Right ventricle myocardium inferior (tissue), 1 donor: ENCODE results near the gene OR13D1. TPM values are rescaled to one million over a fixed set of nuclear protein-coding genes. Genes with fewer than 3 reads are reported as not detected.
A peak's percentile ranks its signal among the peaks of the same experiment; 100 is the strongest.
"Not testable (repeated sequence)": the region's sequence is repeated elsewhere in the genome, so short reads cannot be mapped to it uniquely, and the experiment has no call there.

ENCODE experiments used
- ATAC-seq: fragments of 200-7000 bp; cut with Tn5 transposase; one replicate; pipeline ENCODE4 v1.9.1; 2020; ENCODE audit warnings: mild to moderate bottlenecking, moderate library complexity
- DNase-seq: peaks from one replicate; pipeline ENCODE4 v3.0.0; 2021; ENCODE audit errors: missing footprints
- intact Hi-C: fragments of 100-400 bp; cut with DNase I; formaldehyde crosslinking; loops from one replicate; pipeline ENCODE4 v1.11.0; 2022
- long read RNA-seq: library from polyadenylated mRNA; unstranded; transcript quantifications from one replicate; pipeline ENCODE4 v2.0.0, GENCODE V29; 2021
- total RNA-seq: library from RNA; stranded (reverse); fragmentation: NEBNext Ultra II Directional; extraction: Animal tissue kit (Norgen Biotek cat#: 25700); gene quantifications from one replicate; pipeline ENCODE4 v1.2.1, GENCODE V29; 2021
- donor health status: DM: no; HTN: yes; CAD: no; lungs with severe emphysema.

OR13D1 gene, protein sequence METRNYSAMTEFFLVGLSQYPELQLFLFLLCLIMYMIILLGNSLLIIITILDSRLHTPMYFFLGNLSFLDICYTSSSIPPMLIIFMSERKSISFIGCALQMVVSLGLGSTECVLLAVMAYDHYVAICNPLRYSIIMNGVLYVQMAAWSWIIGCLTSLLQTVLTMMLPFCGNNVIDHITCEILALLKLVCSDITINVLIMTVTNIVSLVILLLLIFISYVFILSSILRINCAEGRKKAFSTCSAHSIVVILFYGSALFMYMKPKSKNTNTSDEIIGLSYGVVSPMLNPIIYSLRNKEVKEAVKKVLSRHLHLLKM
- total RNA-seq: not detected
- long read RNA-seq: 0 reads

DNA sequence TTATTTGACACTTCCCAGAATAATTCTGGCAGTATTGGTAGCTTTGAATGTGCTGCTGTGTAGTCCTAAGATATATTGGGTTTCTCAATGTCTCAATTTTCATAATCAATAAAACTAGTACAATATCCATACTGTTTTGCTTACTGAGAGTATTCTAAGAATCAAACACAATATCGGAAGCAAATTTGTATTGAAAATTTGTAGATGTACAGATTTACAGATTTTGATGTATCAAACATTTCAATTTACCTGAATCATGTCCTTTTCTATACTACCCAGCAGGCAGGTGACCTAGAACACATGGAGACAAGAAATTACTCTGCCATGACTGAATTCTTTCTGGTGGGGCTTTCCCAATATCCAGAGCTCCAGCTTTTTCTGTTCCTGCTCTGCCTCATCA, at the start of gene OR13D1:
OR13D1 (plus strand) TSS at position 301 of the 400 bp plus-strand sequence; CDS start at position 301, 0 bp downstream.
- intact Hi-C loops: no loop called here
- no peak for DNase-seq
- ATAC-seq: no peak

DNA sequence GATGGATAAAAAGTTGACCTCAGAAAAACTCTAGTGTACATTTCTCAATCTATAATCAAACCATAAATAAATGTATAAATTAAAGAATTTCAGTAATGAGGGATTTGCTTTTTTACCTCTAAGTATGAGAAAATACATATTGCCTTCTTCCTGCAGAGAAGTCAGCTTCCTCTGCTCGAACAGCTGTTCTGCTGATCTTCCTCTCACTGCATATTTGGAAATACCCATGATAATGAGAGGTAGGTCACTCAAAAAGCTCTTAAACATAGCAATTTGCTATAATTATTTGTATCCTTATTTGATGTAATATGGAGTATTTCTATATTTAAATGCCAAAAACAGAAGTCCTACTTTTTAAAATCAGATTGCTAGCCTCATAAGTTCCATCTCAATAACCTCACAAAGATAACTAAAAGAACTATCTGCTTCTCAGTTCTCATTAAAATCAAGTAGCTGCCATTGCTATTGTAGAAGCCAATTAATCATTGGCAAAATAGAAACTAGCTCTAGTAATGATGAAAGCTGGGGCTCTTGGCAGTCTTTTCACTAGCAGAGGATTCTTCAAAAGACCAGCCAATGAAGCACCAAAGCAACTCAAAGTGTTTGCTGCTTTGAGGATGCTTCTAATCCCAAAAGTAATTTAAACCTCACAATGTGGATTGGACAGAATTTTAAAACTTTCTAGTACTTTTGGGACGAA, 35.7 kb upstream of the OR13D1 start:
- DNase-seq (no peak), ATAC-seq (no peak)
- intact Hi-C loops: no loop called here

DNA sequence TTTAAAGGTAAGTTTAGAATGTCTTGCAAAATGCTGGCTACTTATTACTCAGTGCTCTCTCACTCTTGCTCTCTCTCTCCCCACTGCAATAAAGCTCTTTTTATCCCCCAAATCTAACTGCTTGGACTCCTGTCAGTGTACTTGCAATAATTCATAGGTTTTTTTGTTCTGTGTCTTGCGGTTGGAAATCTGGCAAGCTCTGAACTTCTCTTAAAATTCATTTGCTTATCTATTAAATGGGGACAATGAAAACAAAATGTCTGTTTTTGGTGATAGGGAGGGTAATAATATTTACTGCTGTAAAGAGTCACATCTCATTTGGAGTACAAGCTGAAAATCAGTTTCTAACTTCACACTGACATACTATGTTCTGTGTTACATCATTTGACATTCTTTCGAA, 18.7 kb upstream of the OR13D1 start:
- intact Hi-C loops: no loop called here
- no peak for DNase-seq
- ATAC-seq: no peak

DNA sequence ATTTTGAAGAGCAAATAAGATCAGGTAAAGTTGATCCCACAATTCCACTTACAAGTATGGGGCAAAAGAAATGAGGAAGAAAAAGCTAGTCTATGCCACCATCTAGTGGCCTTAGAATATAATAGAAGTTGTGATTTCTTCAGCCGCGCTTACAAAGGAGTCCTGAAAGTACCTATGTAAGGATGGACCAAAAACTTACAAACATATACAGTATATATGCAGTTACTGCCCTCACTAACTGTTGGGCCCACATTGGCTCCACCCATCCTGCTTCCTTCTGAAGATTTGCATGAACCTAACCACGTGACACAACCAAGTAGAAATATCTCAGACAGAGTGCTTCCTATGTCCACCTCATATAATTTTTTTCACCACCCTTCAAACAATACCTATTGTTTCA, 11.7 kb upstream of the OR13D1 start:
- ATAC-seq: no peak
- no peak for DNase-seq
- intact Hi-C loops: no loop called here

DNA sequence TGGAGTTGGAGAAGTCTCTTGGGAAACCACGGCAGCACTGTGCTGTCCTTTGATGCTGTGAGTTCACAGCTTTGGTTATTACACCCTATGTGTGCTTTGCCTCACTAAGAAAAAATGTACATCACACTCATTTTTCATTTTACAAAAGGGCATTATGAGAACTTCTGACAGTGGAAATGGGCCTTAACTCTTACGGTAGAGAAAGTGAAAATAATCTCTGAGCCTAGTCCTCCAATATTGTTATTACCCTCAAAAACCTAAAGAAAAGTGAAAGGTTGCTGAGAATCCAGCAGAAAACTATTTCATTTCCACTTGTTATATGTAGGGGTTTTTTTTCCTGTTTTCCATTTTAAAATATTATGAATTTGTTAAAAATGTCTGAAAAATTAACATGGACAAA, 8.2 kb upstream of the OR13D1 start:
- intact Hi-C loops: no loop called here
- ATAC-seq: no peak
- no peak for DNase-seq

DNA sequence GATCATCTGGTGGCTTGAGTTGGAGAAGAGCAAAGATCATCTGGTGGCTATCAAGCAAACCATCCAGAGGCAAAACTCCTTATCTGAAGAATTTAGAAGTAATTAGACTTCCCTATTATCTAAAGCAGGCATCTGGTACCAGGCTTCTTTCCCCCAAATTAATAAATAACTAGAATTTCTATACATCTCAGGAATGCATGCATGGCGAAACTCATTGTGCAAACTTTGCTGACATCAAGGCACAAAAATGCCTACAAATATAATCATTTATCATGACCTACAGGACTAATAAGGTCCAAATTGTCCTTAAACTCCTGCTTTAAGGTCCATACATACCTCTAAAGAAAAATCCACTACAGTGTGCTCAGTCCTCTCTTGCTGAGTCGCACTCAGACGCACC, 6.0 kb downstream of the OR13D1 start:
- ATAC-seq (no peak), DNase-seq (no peak)
- intact Hi-C loops: no loop called here

DNA sequence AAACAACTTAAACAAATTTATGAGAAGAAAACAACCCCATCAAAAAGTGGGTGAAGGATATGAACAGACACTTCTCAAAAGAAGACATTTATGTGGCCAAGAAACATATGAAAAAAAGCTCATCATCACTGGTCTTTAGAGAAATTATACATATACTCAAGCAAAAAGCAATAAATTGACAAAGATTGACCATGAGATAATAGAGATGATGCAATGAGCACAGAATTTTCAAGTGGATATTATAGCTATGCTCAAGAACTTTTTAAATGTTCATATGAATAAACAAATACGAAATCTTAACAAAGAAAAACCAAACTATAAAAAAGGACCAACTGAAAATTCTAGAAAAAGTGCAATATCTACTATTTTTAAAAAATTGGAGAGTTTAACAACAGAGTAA, 14.4 kb downstream of the OR13D1 start:
- intact Hi-C loops, DNase-seq, ATAC-seq: not testable (repeated sequence)

DNA sequence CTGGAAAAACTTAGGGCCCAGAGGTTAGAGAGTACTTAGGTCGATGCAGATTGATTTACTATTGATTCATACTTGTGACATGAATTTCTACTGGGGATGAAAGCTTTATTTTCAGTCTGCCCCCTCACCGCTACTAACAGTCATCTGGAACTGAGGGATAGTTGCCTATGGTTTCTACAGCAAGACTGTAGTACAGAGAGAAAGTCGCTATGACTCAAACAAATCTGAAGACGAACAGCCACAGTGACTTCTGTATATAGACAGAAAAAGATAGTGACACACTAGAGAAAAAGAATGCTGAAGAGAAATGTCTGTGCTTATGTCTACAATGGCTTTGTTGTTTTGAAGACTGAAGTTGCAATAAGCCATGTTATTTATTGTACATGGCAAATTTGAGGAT, 17.3 kb downstream of the OR13D1 start:
- intact Hi-C loops: no loop called here
- no peak for ATAC-seq
- DNase-seq: no peak

DNA sequence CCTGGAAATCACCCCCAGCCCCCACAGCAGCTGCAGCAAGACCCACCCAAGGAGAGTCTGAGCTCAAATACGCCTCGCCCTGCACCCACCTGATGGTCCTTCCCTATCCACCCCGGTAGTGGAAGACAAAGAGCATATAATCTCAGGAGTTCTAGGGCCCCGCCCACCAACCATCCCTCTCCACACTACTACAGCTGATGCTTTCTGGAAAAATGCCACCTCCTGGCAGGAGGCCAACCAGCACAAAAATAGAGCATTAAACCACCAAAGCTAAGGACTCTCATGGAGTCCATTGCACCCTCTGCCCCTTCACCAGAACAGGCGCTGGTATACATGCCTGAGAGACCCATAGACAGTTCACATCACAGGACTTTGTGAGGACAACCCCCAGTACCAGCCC, 30.7 kb downstream of the OR13D1 start:
- DNase-seq: peak; percentile 39
- ATAC-seq: no peak
- intact Hi-C loops: no loop called here

DNA sequence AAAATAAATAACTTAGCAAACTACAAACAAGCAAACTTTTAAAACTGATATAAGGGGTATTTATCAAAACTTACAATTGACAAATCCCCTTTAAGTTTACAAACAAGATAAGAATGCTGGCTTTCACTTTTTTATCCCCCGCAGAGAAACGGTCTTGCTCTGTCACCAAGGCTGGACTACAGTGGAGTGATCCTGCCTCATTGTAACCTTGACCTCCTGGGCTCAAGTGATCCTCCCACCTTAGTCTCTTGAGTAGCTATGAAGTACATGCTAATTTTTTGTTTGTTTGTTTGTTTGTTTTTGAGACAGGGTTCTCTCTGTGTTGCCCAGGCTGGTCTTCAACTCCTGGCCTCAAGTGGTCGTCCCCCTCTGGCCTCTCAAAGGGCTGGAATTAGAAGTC, 44.1 kb downstream of the OR13D1 start:
- no peak for DNase-seq
- intact Hi-C loops: no loop called here
- ATAC-seq: no peak

DNA sequence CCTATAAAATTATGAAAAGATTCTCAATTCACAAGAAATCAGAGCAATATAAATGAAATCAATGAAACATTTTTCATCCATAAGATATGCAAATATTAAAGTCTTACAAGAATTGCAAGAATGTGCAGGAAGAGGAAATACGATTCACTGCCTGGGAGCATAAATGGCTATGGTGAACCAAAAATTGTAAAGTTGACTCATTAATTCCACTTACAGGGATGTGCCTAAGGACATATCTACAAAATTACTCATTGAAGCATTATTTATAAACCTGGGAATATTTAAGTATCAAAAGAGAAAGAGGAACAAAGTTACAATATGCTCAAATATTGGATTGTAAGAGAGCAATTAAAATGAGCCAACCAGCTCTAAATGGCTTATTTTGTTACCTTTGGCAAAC, 46.3 kb downstream of the OR13D1 start:
- DNase-seq (no peak), ATAC-seq (no peak)
- intact Hi-C loops: loop anchor here (10.0 kb wide), 1 partner anchor 356 kb away; no protein-coding TSS in a partner anchor

DNA sequence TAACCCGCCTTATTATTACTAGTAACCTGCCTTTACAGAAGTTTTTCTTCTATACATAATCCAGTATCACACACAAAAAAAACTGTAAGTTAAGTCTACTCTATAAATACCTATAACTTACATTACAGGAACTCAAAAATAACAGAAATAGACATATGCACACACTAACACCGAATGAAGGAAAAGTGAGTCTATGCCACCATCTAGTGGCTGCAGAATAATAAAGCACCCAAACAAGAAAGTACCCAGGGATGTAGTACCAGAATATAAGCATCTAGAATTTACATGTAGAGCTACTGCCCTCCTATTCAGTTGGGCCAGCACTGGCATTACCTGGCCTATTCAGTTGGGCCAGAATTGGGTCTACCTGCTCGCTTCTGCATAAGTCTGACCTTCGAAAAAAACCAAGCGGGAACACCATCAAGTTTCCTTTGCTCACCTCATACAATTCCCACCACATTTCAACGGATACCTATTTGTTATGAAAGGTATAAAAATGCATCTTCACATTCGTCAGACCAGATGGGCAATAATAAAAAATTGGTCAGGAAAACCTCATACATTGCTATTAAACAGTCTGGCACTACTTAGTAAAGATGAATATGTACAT, 49.2 kb downstream of the OR13D1 start:
- no peak for ATAC-seq
- no peak for DNase-seq
- intact Hi-C loops: loop anchor here (10.0 kb wide), 1 partner anchor 359 kb away; no protein-coding TSS in a partner anchor

Other genes starting within 250 kb of the OR13D1 start
- gene OR13F1, start 190.3 kb upstream of the OR13D1 start, total RNA-seq: not detected
- gene OR13C4, start 167.3 kb upstream of the OR13D1 start, total RNA-seq: not detected
- not detected for gene OR13C3, start 157.7 kb upstream of the OR13D1 start, total RNA-seq
- gene OR13C8, start 125.3 kb upstream of the OR13D1 start, total RNA-seq: not detected
- not detected for gene OR13C5, start 95.1 kb upstream of the OR13D1 start, total RNA-seq
- gene OR13C2, start 88.9 kb upstream of the OR13D1 start, total RNA-seq: not detected
- not detected for gene OR13C9, start 76.3 kb upstream of the OR13D1 start, total RNA-seq
- gene NIPSNAP3A, start 53.2 kb downstream of the OR13D1 start, total RNA-seq: 21.6 TPM
- 29.0 TPM for gene NIPSNAP3B, start 69.6 kb downstream of the OR13D1 start, total RNA-seq
- 12.6 TPM for gene ABCA1, start 233.6 kb downstream of the OR13D1 start, total RNA-seq